Activated naive CD8-positive, alpha-beta T cell treated with anti-CD3 and anti-CD28 coated beads, Interleukin-2, amount 50 U/mL, for 24 hours (primary cell): ENCODE data around the gene PLEKHG4B.
"Not testable (repeated sequence)": the region's sequence is repeated elsewhere in the genome, so short reads cannot be mapped to it uniquely, and the experiment has no call there.

ENCODE experiments used
- ATAC-seq: fragments of 150-1000 bp; cut with Tn5 transposase; one replicate; pipeline ENCODE4 v1.10.0; 2021
- DNase-seq: peaks from one replicate; pipeline ENCODE4 v3.0.0; 2021
- H3K27ac Mint-ChIP-seq: one replicate; pipeline ENCODE4 v1.8.0; 2021; ENCODE audit warnings: mild to moderate bottlenecking, mixed read lengths
- H3K27me3 Mint-ChIP-seq: one replicate; pipeline ENCODE4 v1.8.0; 2021; ENCODE audit warnings: mixed read lengths
- H3K36me3 Mint-ChIP-seq: one replicate; pipeline ENCODE4 v1.8.0; 2021; ENCODE audit warnings: low read depth, mixed read lengths
- H3K4me1 Mint-ChIP-seq: one replicate; pipeline ENCODE4 v1.8.0; 2021; ENCODE audit warnings: mixed read lengths
- H3K4me3 Mint-ChIP-seq: one replicate; pipeline ENCODE4 v1.8.0; 2021; ENCODE audit warnings: mild to moderate bottlenecking, moderate library complexity, mixed read lengths
- H3K9me3 Mint-ChIP-seq: one replicate; pipeline ENCODE4 v1.8.0; 2021; ENCODE audit warnings: mixed read lengths

The PLEKHG4B gene

GRCh38 chr5:218457-219291 lies 126.7 kb downstream of the PLEKHG4B start:
- Mint-ChIP-seq H3K4me1 (peaks cover 64% of the 10 kb centered on the region), H3K27ac (peak overlapping the region; percentile 84), H3K4me3 (peak overlapping the region; percentile 92), H3K27me3 (no peaks in the 10 kb centered on the region), H3K9me3 (no peaks in the 10 kb centered on the region), H3K36me3 (peaks cover 23% of the 10 kb centered on the region)
- ATAC-seq (peak; percentile 10), DNase-seq (peak; percentile 22)

GRCh38 chr5:219460-219863 lies 127.5 kb downstream of the PLEKHG4B start:
- peaks cover 15% of the 10 kb centered on the region for H3K36me3 Mint-ChIP-seq
- H3K9me3 Mint-ChIP-seq, result no peaks in the 10 kb centered on the region
- H3K4me3 Mint-ChIP-seq, result peak overlapping the region; percentile 92
- peak; percentile 21 for ATAC-seq
- H3K4me1 Mint-ChIP-seq, result peaks cover 56% of the 10 kb centered on the region
- peak overlapping the region; percentile 84 for H3K27ac Mint-ChIP-seq
- peak; percentile 11 for DNase-seq
- H3K27me3 Mint-ChIP-seq, result no peaks in the 10 kb centered on the region

- Mint-ChIP-seq H3K4me1 (peaks cover 51% of the 10 kb centered on the region), H3K36me3 (peaks cover 16% of the 10 kb centered on the region), H3K4me3 (peak overlapping the region; percentile 92), H3K27ac (peak overlapping the region; percentile 84), H3K27me3 (no peaks in the 10 kb centered on the region), H3K9me3 (no peaks in the 10 kb centered on the region)
- DNase-seq (no peak), ATAC-seq (no peak)
Measured at GRCh38 chr5:219991-220390, 128.0 kb downstream of the PLEKHG4B start.

- not testable (repeated sequence) for DNase-seq, H3K9me3 Mint-ChIP-seq, ATAC-seq, H3K27me3 Mint-ChIP-seq
- Mint-ChIP-seq H3K36me3 (peaks cover 30% of the 10 kb centered on the region), H3K4me3 (peak overlapping the region; percentile 38), H3K4me1 (peaks cover 36% of the 10 kb centered on the region), H3K27ac (peak overlapping the region; percentile 13)
Measured at GRCh38 chr5:222951-223715, 131.2 kb downstream of the PLEKHG4B start.

- Mint-ChIP-seq H3K27ac (no peak overlapping the region), H3K27me3 (no peaks in the 10 kb centered on the region), H3K4me3 (no peak overlapping the region), H3K4me1 (peaks cover 36% of the 10 kb centered on the region), H3K36me3 (peaks cover 33% of the 10 kb centered on the region), H3K9me3 (no peaks in the 10 kb centered on the region)
- ATAC-seq, result no peak
- DNase-seq, result no peak
Measured at GRCh38 chr5:223791-224190, 131.8 kb downstream of the PLEKHG4B start.

GRCh38 chr5:225334-225733 lies 133.4 kb downstream of the PLEKHG4B start:
- Mint-ChIP-seq H3K4me1 (peaks cover 30% of the 10 kb centered on the region), H3K4me3 (no peak overlapping the region), H3K27ac (no peak overlapping the region), H3K9me3 (no peaks in the 10 kb centered on the region), H3K27me3 (no peaks in the 10 kb centered on the region), H3K36me3 (peaks cover 38% of the 10 kb centered on the region)
- no peak for DNase-seq
- ATAC-seq, result no peak

- not testable (repeated sequence) for H3K27ac Mint-ChIP-seq, ATAC-seq, H3K4me3 Mint-ChIP-seq, H3K27me3 Mint-ChIP-seq, DNase-seq, H3K9me3 Mint-ChIP-seq
- peaks cover 11% of the 10 kb centered on the region for H3K4me1 Mint-ChIP-seq
- peaks cover 46% of the 10 kb centered on the region for H3K36me3 Mint-ChIP-seq
Measured at GRCh38 chr5:227375-227774, 135.4 kb downstream of the PLEKHG4B start.

GRCh38 chr5:228886-229285 lies 136.9 kb downstream of the PLEKHG4B start:
- Mint-ChIP-seq H3K4me1 (no peaks in the 10 kb centered on the region), H3K36me3 (peaks cover 54% of the 10 kb centered on the region), H3K27ac (no peak overlapping the region), H3K9me3 (no peaks in the 10 kb centered on the region), H3K27me3 (no peaks in the 10 kb centered on the region), H3K4me3 (no peak overlapping the region)
- ATAC-seq (no peak), DNase-seq (no peak)

GRCh38 chr5:230711-231110 lies 138.7 kb downstream of the PLEKHG4B start:
- H3K36me3 Mint-ChIP-seq, result peaks cover 54% of the 10 kb centered on the region
- no peak overlapping the region for H3K4me3 Mint-ChIP-seq
- no peaks in the 10 kb centered on the region for H3K27me3 Mint-ChIP-seq
- ATAC-seq (no peak), DNase-seq (no peak)
- H3K9me3 Mint-ChIP-seq, result no peaks in the 10 kb centered on the region
- H3K27ac Mint-ChIP-seq, result no peak overlapping the region
- H3K4me1 Mint-ChIP-seq, result no peaks in the 10 kb centered on the region

- peaks cover 54% of the 10 kb centered on the region for H3K36me3 Mint-ChIP-seq
- peak; percentile 51 for ATAC-seq
- H3K27ac Mint-ChIP-seq, result no peak overlapping the region
- H3K9me3 Mint-ChIP-seq, result no peaks in the 10 kb centered on the region
- DNase-seq, result no peak
- H3K4me1 Mint-ChIP-seq, result no peaks in the 10 kb centered on the region
- H3K4me3 Mint-ChIP-seq, result no peak overlapping the region
- no peaks in the 10 kb centered on the region for H3K27me3 Mint-ChIP-seq
Measured at GRCh38 chr5:231661-232060, 139.7 kb downstream of the PLEKHG4B start.

GRCh38 chr5:233426-233825 lies 141.5 kb downstream of the PLEKHG4B start:
- H3K4me1 Mint-ChIP-seq, H3K9me3 Mint-ChIP-seq, DNase-seq, H3K27ac Mint-ChIP-seq, ATAC-seq, H3K4me3 Mint-ChIP-seq, H3K27me3 Mint-ChIP-seq: not testable (repeated sequence)
- peaks cover 48% of the 10 kb centered on the region for H3K36me3 Mint-ChIP-seq

GRCh38 chr5:234450-234849 lies 142.5 kb downstream of the PLEKHG4B start:
- no peaks in the 10 kb centered on the region for H3K27me3 Mint-ChIP-seq
- H3K4me3 Mint-ChIP-seq, result no peak overlapping the region
- H3K27ac Mint-ChIP-seq, result peak overlapping the region; percentile 31
- no peaks in the 10 kb centered on the region for H3K4me1 Mint-ChIP-seq
- no peaks in the 10 kb centered on the region for H3K9me3 Mint-ChIP-seq
- DNase-seq, result no peak
- no peak for ATAC-seq
- peaks cover 41% of the 10 kb centered on the region for H3K36me3 Mint-ChIP-seq

- peaks cover 44% of the 10 kb centered on the region for H3K36me3 Mint-ChIP-seq
- H3K4me1 Mint-ChIP-seq, H3K4me3 Mint-ChIP-seq, ATAC-seq, DNase-seq, H3K9me3 Mint-ChIP-seq, H3K27me3 Mint-ChIP-seq: not testable (repeated sequence)
- H3K27ac Mint-ChIP-seq, result peak overlapping the region; percentile 36
Measured at GRCh38 chr5:235527-235926, 143.6 kb downstream of the PLEKHG4B start.

- not testable (repeated sequence) for H3K4me1 Mint-ChIP-seq, H3K27ac Mint-ChIP-seq, H3K27me3 Mint-ChIP-seq, H3K4me3 Mint-ChIP-seq, DNase-seq, ATAC-seq, H3K9me3 Mint-ChIP-seq
- peaks cover 41% of the 10 kb centered on the region for H3K36me3 Mint-ChIP-seq
Measured at GRCh38 chr5:237931-238330, 146.0 kb downstream of the PLEKHG4B start.
